K562 (cell line): Measurements from ENCODE around the gene MRPL33. TPM values are rescaled to one million over a fixed set of nuclear protein-coding genes. Genes with fewer than 3 reads are reported as not detected.
A peak's percentile ranks its signal among the peaks of the same experiment; 100 is the strongest.

ENCODE experiments used
- ATAC-seq: fragments of 200-7000 bp; cut with Tn5 transposase; 3 replicates; pipeline ENCODE4 v1.9.1; 2020; ENCODE audit warnings: moderate library complexity
- BruUV-seq: library from RNA; stranded (reverse); fragments of 400-500 nt; replicated peaks from 2 replicates; lab custom pipeline; 2021; lab: Mats Ljungman, UMichigan
- CTCF ChIA-PET: fragments of 300-600 bp; formaldehyde crosslinking; extraction: SDS; loops from one replicate; lab custom pipeline; 2021; ENCODE audit warnings: low intra/inter-chr PET ratio; lab: Yijun Ruan, JAX
- POLR2A ChIA-PET: fragments of 300-600, 350-650 bp; sonication (Branson Sonifier 250); formaldehyde crosslinking; extraction: SDS; loops from one replicate; lab custom pipeline; 2021; ENCODE audit warnings: antibody characterized with exemption, inconsistent platforms; lab: Yijun Ruan, JAX
- DNase-seq, 4 experiments: peaks; one replicate each; pipeline versions ENCODE4 v3.0.0 to v3.0.0-alpha.2; 2011 to 2018; ENCODE audit warnings: low spot score in 3 of 4, mixed read lengths in 3 of 4; ENCODE audit errors: extremely low read depth in 1 of 4
- FAIRE-seq: peaks from 2 replicates; lab custom pipeline; 2011; peaks lifted over from hg19 to GRCh38; lab: Jason Lieb, UNC
- H2AFZ ChIP-seq: 2 replicates; pipeline ENCODE4 v1.6.0; 2011; ENCODE audit warnings: low read depth, low read length, control low read depth, inconsistent platforms
- H3K27ac ChIP-seq: fragments of 200-600 bp; 3 replicates; pipeline ENCODE4 v1.8.0; 2011; ENCODE audit warnings: low read depth, mild to moderate bottlenecking, control low read depth, inconsistent platforms, low read length, moderate library complexity, mixed read lengths; ENCODE audit errors: extremely low read depth
- H3K27me3 ChIP-seq, 2 experiments: fragments of 300-600 bp in 1 of 2; 2 replicates in 1 of 2; 3 replicates in 1 of 2; pipeline versions ENCODE4 v1.6.0 to v1.8.0; 2011; ENCODE audit warnings: inconsistent platforms in 2 of 2, low read length in 2 of 2, mild to moderate bottlenecking in 1 of 2, mixed read lengths in 1 of 2, moderate library complexity in 1 of 2; ENCODE audit not compliant: control insufficient read depth in 2 of 2, insufficient read depth in 2 of 2
- H3K36me3 ChIP-seq: fragments of 300-600 bp; 3 replicates; pipeline ENCODE4 v1.8.0; 2011; ENCODE audit warnings: mild to moderate bottlenecking, low read length, inconsistent platforms; ENCODE audit not compliant: control insufficient read depth, insufficient read depth
- H3K4me1 ChIP-seq, 2 experiments: fragments of 200-600 bp in 1 of 2; replicated peaks in 1 of 2; 2 replicates in 1 of 2; 3 replicates in 1 of 2; pipeline versions ENCODE4 v1.5.1 to v1.8.0; 2011; ENCODE audit warnings: inconsistent platforms in 2 of 2, low read length in 2 of 2, mild to moderate bottlenecking in 1 of 2, mixed read lengths in 1 of 2, moderate library complexity in 1 of 2; ENCODE audit not compliant: control insufficient read depth in 2 of 2, insufficient read depth in 2 of 2
- H3K4me2 ChIP-seq: 2 replicates; pipeline ENCODE4 v1.6.1; 2011; ENCODE audit warnings: low read length, control low read depth, inconsistent platforms, mixed read lengths; ENCODE audit not compliant: insufficient read depth
- H3K4me3 ChIP-seq: fragments of 200-600 bp; sonication (generic), shearing (Covaris generic); 2 replicates; pipeline ENCODE4 v1.5.1; 2016; ENCODE audit warnings: control low read depth, inconsistent platforms
- H3K79me2 ChIP-seq: fragments of 200-600 bp; 3 replicates; pipeline ENCODE4 v1.8.0; 2011; ENCODE audit warnings: low read length, inconsistent platforms; ENCODE audit not compliant: control insufficient read depth, insufficient read depth
- H3K9ac ChIP-seq, 2 experiments: 2 replicates each; pipeline versions ENCODE4 v1.6.0 to v1.6.1; 2011; ENCODE audit warnings: low read depth in 2 of 2, low read length in 2 of 2, control low read depth in 1 of 2, inconsistent platforms in 1 of 2, mild to moderate bottlenecking in 1 of 2, mixed read lengths in 1 of 2; ENCODE audit not compliant: insufficient read depth in 1 of 2
- H3K9me1 ChIP-seq: one replicate; pipeline ENCODE4 v1.6.0; 2011; ENCODE audit warnings: inconsistent platforms, mild to moderate bottlenecking, low read length, moderate library complexity; ENCODE audit not compliant: control insufficient read depth, insufficient read depth
- H3K9me3 ChIP-seq: replicated peaks from 2 replicates; pipeline ENCODE4 v1.5.1; 2011; ENCODE audit warnings: low read depth, low read length, inconsistent platforms; ENCODE audit not compliant: control insufficient read depth, insufficient read depth
- H4K20me1 ChIP-seq: replicated peaks from 2 replicates; pipeline ENCODE4 v1.6.1; 2011; ENCODE audit warnings: low read length, inconsistent platforms, mixed read lengths; ENCODE audit not compliant: control insufficient read depth, insufficient read depth
- ESRRA ChIP-seq: fragments of 450-650 bp; IDR thresholded peaks from 2 replicates; pipeline ENCODE4 v1.6.1; 2014; ENCODE audit warnings: low read depth, mild to moderate bottlenecking, moderate library complexity, borderline replicate concordance
- KAT2B ChIP-seq: IDR thresholded peaks from one replicate; pipeline ENCODE4 v1.6.1; 2012; ENCODE audit warnings: low read depth, mild to moderate bottlenecking, control low read depth, inconsistent platforms, low read length, moderate library complexity
- ZFX ChIP-seq: sonication (generic); formaldehyde crosslinking; IDR thresholded peaks from 2 replicates; pipeline ENCODE4 v1.8.0; 2022; ENCODE audit warnings: mild to moderate bottlenecking, missing genetic modification reagents, moderate library complexity
- ZNF175 ChIP-seq: fragments of 200-800 bp; sonication (Bioruptor generic); IDR thresholded peaks from 2 replicates; pipeline ENCODE4 v1.6.1; 2016; ENCODE audit warnings: low read depth, mild to moderate bottlenecking, missing genetic modification characterization, missing compliant biosample characterization
- WGBS: fragments of 100-300 bp; shearing (Covaris generic); methylation state at CpG from one replicate; pipeline ENCODE4 v1.1.6; 2016; ENCODE audit warnings: low coverage, mixed read lengths; ENCODE audit not compliant: insufficient coverage; ENCODE audit errors: missing lambda C conversion rate; 5-methylcytosine and 5-hydroxymethylcytosine counted together
- in situ Hi-C: fragments of 300-500 bp; cut with MboI; formaldehyde crosslinking; loops from 4 replicates; pipeline ENCODE4 v1.15.0; 2018; ENCODE audit warnings: inconsistent platforms, mixed read lengths
- intact Hi-C: fragments of 100-400 bp; cut with micrococcal nuclease; formaldehyde crosslinking; loops from 2 replicates; pipeline ENCODE4 v1.14.2; 2022
- polyA plus RNA-seq, 8 experiments: library from polyadenylated mRNA; depleted of rRNA in 4 of 8; stranded (reverse) in 5 of 8; unstranded in 3 of 8; fragments of >200 nt; fragmentation: Nextera tagmentation in 2 of 8; fragmentation: Illumina TruSeq in 1 of 8; extraction: Ambion mirVana in 2 of 8; extraction: Trizol in 1 of 8; gene quantifications; 2 replicates each; pipeline versions ENCODE4 v1.2.1 to v1.2.3, GENCODE V29; 2011 to 2014; ENCODE audit warnings: inconsistent platforms in 1 of 8, missing spikeins in 1 of 8
- total RNA-seq, 7 experiments: library from RNA; depleted of rRNA in 6 of 7; stranded (reverse); fragments of >200 nt in 6 of 7; fragmentation: Illumina TruSeq in 2 of 7; extraction: Trizol in 2 of 7; gene quantifications; 2 replicates each; pipeline versions ENCODE4 v1.2.1 to v1.2.3, GENCODE V29; 2011 to 2021; ENCODE audit warnings: low replicate concordance in 1 of 7

MRPL33 gene
- total and polyA plus RNA-seq, 9 of the 15 experiments (the other 6 are each of a cell fraction or from before 2014, with no cell fraction given) = 68.3 to 338 (median 226) TPM

- CTCF ChIA-PET = no interaction called here
- H3K27ac ChIP-seq = no peak overlapping the region
- BruUV-seq = no TSS peak
- in situ Hi-C loops = no loop called here
- H3K9me3 ChIP-seq = no peaks in the 10 kb centered on the region
- peak overlapping the region in 1 of 2 experiments; percentile 14; a peak in 2 of 4 replicates for H3K9ac ChIP-seq
- H3K9me1 ChIP-seq = no peaks in the 10 kb centered on the region
- no peak for ATAC-seq
- intact Hi-C loops = no loop called here
- TF ChIP-seq KAT2B (no peak), ESRRA (0 out of 2 replicates have a peak, but pooled peaks have one; percentile 13), ZFX (CRISPR knock-in tag) (no peak), ZNF175 (CRISPR knock-in tag) (0 out of 2 replicates have a peak, but pooled peaks have one; percentile 0)
- H2AFZ ChIP-seq = peak overlapping the region; percentile 77
- DNase-seq = no peak
- WGBS = 43% methylated on average over 10 of the region's 10 CpGs
- H3K36me3 ChIP-seq = no peaks in the 10 kb centered on the region
- POLR2A ChIA-PET = interaction anchor here (0.5 to 1.2 kb wide), 4 partner anchors 19 to 151 kb away, joined by 3 to 4 read pairs (median 3); no protein-coding TSS in a partner anchor
- H4K20me1 ChIP-seq = no peaks in the 10 kb centered on the region
- H3K27me3 ChIP-seq = peaks cover 5 to 25% of the 10 kb centered on the region in 2 experiments; a peak in 3 of 5 replicates
- H3K4me2 ChIP-seq = peak overlapping the region; percentile 57
- peaks cover 7 to 10% of the 10 kb centered on the region in 2 experiments; a peak in 3 of 5 replicates for H3K4me1 ChIP-seq
- no peak for FAIRE-seq
- no peaks in the 10 kb centered on the region for H3K79me2 ChIP-seq
- no peak overlapping the region for H3K4me3 ChIP-seq
Observed at GRCh38 chr2:27736031-27736889, 35.3 kb upstream of the MRPL33 start.
